GM13976 (cell line): ENCODE data around the gene SYNPO2.
"Not testable (repeated sequence)": the region's sequence is repeated elsewhere in the genome, so short reads cannot be mapped to it uniquely, and the experiment has no call there.

ENCODE experiments used
- DNase-seq: peaks from one replicate; pipeline ENCODE4 v3.0.0; 2012; ENCODE audit warnings: low spot score
- CTCF ChIP-seq: IDR thresholded peaks from 2 replicates; pipeline ENCODE4 v1.5.1; 2012; ENCODE audit warnings: borderline replicate concordance, mild to moderate bottlenecking; ENCODE audit not compliant: insufficient read depth; ENCODE audit errors: extremely low read depth, missing control alignments, control extremely low read depth
- in situ Hi-C: fragments of 300-500 bp; cut with MboI; formaldehyde crosslinking; loops from one replicate; pipeline ENCODE4 v1.12.0; 2022; ENCODE audit warnings: low sequenced_read_pairs, mixed read lengths, inconsistent platforms; ENCODE audit not compliant: unreplicated experiment

Gene SYNPO2

GRCh38 chr4:119005928-119006460 is 117.3 kb downstream of the SYNPO2 start:
- TF ChIP-seq CTCF: no peak
- in situ Hi-C loops: no loop called here
- DNase-seq: no peak

GRCh38 chr4:119008761-119009160 is 120.1 kb downstream of the SYNPO2 start:
- no peak for TF ChIP-seq CTCF
- in situ Hi-C loops: no loop called here
- DNase-seq: no peak

GRCh38 chr4:119010221-119010620 is 121.6 kb downstream of the SYNPO2 start:
- DNase-seq, in situ Hi-C loops: not testable (repeated sequence)

- TF ChIP-seq CTCF: no peak
- in situ Hi-C loops: no loop called here
- DNase-seq: no peak
Measured at GRCh38 chr4:119010909-119011606, 122.4 kb downstream of the SYNPO2 start.

DNA sequence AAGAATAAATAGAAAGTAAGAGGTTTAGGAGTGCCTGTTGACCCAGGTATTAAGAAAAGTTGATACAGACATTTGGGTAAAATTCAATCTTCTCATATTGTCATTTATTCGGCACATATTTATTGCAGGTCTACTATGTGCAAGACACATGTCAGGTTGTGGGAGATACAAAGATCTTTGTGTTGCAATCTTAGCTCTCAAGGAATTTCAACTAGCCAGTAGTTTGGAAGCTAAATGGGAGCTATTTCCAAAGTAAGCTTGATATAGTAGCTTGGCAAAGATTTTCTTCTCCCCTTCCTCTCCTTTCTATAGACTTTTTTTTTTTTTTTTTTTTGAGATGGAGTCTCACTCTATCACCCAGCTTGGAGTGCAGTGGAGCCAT is 122.9 kb downstream of the SYNPO2 start:
- no peak for DNase-seq
- TF ChIP-seq CTCF: no peak
- in situ Hi-C loops: no loop called here

- no peak for TF ChIP-seq CTCF
- no peak for DNase-seq
- in situ Hi-C loops: no loop called here
Measured at GRCh38 chr4:119014658-119015057, 126.0 kb downstream of the SYNPO2 start.

DNA sequence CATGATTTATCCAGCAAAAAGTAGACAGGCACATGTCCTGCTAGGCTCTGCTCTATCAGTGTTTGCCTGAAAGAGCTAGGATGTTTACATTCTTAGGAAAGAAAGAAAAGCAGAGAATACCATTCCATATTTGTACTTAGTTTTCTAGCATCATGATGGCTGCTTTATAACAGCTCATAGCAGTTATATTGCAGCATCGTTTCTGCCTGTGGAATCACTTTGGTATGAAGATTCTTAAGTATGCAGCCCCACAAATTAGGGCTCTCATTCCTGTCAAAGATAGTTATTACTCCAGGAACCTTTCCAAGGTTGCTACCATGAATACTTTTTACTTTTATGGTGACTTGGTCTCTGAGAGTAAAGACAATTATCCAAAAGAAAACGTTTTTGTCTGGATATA is 128.0 kb downstream of the SYNPO2 start:
- in situ Hi-C loops: no loop called here
- no peak for TF ChIP-seq CTCF
- DNase-seq: no peak
